NCI-H748 (cell line): ENCODE data around the gene PLA2G4C.

ENCODE experiments used
- DNase-seq: peaks from one replicate; lab custom pipeline; 2025; ENCODE audit not compliant: unreplicated experiment; lab: John Stamatoyannopoulos, UW

PLA2G4C gene

DNA sequence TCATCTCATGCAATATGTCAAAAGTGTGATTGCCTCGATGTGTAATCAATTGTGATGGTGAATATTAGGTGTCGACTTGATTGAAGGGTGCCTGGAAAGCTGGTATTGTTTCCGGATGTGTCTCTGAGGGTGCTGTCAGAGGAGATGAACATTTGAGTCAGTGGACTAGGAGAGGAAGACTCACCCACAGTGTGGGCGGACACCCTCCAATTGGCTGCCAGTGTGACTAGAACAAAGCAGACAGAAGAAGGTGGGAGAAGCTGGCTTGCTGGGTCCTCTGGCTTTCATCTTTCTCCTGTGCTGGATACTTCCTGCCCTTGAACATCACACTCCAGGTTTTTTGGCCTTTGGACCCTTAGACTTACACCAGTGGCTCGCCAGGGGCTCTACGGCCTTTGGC lies 51.3 kb downstream of the PLA2G4C start:
- DNase-seq, result no peak

DNA sequence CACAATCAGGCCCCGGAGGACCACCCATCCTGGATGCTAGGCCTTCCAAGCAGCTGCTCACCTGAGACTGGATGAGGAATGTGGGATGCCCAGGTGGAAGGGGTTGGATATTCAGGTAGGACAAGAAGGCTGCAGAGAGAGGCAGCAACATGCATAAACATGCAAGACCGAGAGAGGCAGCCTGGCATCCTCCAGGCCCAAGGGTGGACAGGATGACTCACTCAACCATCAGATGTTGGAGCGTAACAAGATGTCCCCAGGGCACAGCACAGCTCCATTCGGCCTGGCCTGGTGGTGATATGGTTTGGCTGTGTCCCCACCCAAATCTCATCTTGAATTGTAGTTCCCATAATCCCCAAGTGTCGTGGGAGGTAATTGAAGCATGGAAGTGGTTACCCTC lies 56.8 kb downstream of the PLA2G4C start:
- no peak for DNase-seq

DNA sequence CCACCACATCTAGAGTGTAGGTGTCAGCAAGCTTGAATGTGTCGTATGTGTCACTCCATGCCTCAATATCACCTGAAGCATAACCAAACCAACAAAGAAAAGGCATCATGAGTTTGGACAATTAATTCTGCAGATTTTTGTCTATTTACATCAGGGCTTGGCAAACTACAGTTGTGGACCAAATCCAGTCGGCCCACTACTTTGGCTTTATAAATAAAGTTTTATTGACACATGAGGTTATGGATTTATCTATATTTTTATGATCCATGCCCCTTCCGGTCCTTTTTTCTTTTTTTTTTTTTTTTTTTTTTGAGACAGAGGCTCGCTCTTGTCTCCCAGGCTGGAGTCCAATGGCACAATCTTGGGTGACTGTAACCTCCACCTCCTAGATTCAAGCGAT lies 57.5 kb downstream of the PLA2G4C start:
- no peak for DNase-seq

DNA sequence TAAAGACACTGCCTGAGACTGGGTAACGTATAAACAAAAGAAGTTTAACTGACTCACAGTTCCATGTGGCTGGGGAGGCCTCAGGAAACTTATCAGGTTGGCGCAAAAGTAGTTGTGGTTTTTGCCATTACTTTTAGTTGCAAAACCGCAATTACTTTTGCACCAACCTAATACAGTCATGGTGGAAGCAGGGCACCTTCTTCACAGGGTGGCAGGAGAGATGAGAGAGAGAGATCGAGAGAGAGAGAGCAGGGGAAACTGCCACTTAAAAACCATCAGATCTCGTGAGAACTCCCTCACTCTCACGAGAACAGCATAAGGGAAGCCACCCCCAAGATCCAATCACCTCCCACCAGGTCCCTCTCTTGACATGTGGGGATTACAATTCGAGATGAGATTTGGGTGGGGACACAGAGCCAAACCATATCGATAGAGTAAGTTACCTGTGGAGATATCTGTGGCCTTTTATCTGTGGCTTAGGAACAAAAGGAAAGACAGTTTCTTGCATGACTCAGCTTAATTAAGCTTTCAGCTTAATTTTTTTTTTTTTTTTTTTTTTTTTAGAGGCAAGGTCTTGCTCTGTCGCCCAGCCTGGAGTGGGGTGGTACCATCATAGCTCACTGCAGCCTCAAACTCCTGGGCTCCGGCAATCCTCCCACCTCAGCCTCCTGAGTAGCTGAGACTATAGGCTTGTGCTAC lies 59.1 kb downstream of the PLA2G4C start:
- DNase-seq, result no peak

DNA sequence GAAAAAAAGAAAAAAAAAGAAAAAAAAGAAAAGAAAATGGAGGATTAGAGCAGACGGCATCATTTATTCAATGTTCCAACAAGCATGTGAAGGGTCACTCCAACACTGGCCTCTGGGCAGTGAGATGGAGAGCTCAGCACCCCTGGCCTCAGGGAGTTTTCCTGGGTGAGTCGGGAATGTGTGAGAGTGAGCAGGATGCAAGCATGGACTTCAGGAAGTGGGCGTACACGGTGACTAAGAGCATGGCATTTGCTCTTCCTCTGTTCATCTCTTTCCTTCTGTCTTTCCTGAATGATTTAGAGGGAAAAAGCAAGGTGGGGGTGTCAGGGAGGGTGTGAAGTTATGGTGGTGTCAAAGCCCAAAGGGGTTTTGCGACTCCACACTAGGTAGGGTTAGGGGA lies 66.1 kb downstream of the PLA2G4C start:
- no peak for DNase-seq

DNA sequence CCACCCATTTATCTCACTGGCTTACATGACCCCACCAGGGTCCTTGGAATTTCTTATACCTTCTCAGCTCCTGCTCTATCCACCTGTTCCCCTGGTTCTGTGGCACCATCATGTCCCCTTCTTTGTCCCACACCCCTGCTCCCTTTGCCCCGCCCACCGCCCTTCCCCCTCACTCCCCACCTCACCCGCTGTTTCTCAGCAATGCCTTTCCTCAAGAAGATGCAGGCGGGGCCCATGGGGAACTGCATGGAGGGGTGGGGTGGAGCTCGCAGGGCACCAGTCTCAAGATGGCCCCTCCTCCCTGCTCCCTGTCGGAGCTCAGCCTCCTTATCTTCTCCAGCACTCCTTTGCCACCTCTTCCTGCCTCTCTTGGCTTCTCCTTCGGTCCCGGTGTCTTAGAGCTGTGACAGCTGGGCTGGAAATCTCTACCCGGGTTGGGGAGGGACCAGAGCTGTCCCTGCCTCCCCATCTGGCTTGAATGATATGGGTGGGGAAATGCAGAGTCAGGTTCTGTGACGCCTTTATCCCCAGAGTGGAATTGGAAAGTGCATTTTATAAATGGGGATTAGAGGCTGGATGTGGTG lies 66.8 kb downstream of the PLA2G4C start, which contains the start of gene CABP5:
Gene CABP5, minus strand, starts transcription at position 405 of the 584 bp plus-strand sequence. Its CDS starts 157 bp downstream, at position 248.
- no peak for DNase-seq

DNA sequence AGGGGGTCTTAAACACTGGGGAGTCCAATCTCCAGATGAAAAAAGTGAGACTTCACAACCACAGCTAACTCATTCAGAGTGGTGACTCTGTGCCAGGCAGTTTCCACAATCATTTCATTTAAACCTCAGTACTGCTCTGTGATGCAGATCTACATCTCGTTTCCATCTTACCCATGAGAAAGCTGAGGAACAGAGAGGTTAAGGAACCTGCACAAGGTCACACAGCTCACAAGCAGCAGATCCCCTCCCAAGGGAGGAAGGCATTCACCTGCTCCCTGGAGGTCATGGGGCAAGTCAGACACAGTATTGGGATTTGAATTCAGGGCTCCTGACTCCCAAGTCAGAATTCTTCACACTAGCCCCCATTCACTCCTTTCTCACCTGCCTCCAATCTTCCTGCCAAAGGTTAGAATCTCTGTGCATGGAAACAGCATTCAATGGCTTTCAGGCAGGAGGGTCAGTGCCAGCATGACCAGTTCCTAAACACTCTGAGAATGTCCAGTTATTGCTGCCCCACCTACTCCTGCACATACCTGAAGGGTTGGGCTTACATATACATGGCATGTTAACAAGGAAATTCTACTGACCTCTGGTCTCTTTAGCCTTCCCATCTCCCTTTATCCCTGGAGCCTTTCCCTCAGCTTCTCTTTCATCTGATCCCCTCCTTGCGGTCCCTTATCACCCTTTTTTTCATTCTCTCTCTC lies 68.6 kb downstream of the PLA2G4C start:
- DNase-seq, result no peak

DNA sequence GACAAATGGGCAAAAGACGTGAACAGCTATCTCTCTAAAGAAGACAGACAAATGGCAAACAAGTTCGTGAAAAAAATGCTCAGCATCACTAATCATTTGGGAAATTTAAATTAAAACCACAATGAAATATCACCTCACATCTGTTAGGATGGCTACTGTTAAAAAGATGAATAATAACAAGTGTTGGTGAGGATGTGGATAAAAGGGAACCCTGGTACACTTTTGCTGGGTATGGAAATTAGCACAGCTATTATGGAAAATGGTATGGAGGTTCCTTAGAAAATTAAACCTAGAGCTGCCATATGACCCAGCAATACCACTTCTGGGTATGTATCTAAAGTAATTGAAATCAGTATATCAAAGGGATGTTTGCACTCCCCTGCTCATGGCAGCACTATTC lies 73.9 kb downstream of the PLA2G4C start:
- no peak for DNase-seq

DNA sequence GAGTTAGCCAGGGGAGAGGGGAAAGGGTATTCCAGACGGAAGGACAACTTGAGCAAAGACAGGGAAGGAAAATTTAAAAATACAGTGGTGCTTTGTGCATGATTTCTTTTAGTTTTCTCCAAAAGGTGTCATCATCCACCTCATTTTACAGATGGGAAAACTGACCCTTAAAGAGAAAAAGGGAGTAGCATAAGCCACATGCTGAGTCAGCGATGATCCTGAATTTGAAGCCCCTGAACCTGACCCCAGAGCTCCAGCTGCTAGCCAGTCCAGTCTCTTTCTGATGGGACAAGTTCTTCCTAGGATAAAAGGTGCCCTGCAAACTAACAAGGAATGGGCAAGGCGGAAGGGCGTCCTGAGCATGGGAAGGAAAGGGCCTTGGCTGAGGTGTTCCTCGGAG lies 77.0 kb downstream of the PLA2G4C start:
- no peak for DNase-seq

DNA sequence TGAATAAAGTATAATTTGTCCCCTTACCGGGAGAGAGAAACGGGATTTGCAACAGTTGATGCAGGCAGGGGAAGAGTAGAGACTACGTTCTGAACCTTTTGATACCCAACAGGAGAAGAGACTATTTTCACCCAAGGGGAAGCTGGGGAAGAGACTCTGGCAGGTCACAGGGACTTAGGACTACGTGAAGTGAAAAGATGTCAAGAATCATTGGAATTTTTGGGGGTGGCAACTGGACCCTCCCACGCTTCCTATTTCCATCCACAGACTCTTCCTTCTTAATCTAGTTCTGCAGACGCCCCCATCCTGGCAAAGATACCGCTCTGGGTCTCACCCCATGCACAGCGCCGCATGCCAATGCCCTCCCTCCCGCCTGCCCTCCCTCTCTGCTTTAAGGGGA lies 80.5 kb downstream of the PLA2G4C start:
- no peak for DNase-seq

DNA sequence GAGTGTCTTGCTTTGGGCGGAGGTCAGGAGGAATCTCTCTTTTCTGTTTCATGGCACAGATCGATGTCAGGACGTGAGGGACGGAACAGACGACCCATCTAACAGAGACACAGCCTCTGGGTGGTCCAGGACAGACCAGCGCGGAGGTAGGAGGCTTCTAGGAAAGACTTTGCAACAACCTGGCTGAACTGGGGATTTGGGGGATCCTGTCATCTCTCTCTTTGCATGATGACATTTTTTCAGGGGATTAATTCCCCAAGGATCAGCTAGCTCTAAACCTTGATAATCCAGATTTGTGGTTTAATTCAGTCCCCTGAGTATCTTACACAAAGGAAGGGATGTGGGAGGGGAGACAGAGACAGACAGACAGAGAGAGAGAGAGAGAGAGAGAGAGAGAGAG lies 81.2 kb downstream of the PLA2G4C start:
- no peak for DNase-seq

DNA sequence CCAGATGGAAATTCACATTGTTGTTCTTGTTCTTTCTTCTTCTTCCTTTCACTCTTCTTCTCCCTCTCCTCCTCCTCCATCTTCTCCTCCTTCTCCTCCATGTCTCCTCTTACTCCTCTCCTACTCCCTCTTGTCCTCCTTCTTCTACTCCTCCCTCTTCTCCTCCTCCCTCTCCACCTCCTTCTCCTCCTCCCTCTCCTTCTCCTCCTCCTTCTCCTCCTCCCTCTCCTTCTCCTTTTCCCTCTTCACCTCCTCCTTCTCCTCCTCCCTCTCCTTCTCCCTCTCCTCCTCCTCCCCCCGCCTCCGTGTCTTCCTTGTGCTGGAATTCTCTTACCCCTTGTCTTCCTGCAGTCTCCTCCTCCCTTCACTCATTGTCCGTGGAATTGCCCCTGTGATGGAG lies 85.1 kb downstream of the PLA2G4C start:
- DNase-seq, result no peak

DNA sequence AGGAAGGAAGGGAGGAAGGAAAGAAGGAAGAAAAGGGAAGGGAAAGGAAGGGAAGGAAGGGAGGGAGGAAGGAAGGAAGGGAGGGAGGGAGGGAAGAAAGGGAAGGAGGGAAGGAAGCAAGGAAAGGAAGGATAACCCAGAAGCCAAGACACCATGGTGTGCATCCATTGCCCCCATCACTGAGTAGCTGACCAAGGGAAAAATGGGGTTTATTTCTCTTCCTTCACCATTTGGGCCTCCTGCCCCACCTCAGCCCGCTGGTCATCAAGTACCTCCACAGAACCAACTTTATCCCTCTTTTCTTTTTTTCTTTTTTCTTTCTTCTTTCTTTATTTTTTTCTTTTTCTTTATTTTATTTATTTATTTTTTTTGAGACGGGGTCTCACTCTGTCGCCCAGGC lies 87.1 kb downstream of the PLA2G4C start:
- DNase-seq, result no peak

DNA sequence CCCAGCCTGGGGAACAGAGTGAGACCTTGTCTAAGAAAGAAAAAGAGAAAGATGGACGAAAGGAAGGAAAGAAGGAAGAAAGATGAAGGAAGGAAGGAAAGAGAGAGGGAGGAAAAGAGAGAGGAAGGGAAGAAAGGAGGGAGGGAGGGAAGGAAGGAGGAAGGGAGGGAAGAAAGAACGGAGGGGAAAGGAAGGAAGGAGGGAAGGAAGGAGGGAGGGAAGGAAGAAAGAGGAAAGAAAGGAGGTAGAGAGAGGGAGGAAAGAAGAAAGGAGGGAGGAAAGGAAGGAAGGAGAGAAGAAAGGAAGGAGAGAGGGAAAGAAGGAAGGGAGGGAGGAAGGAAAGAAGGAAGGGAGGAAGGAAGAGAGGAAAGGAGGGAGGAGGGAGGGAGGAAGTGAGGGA lies 87.6 kb downstream of the PLA2G4C start:
- DNase-seq, result no peak

DNA sequence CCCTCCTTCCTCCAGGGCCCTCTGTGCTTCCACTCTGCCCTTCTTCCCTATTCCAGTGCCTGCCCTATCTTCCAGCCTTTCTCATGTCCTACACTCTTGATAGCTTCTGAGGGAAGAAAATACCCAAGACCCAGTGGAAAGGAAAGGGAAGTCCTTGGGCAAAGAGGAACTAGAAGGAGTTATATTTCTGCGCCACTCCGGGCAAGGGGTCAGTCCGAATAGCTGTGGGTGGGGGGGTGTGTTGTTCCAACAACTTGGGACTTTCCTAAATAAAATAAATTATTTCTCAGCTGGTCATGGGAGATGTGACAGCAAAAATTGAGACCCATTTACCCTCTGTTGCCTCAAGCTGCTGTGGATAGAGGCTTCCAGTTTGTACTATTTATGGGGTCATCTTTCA lies 89.9 kb downstream of the PLA2G4C start:
- no peak for DNase-seq

DNA sequence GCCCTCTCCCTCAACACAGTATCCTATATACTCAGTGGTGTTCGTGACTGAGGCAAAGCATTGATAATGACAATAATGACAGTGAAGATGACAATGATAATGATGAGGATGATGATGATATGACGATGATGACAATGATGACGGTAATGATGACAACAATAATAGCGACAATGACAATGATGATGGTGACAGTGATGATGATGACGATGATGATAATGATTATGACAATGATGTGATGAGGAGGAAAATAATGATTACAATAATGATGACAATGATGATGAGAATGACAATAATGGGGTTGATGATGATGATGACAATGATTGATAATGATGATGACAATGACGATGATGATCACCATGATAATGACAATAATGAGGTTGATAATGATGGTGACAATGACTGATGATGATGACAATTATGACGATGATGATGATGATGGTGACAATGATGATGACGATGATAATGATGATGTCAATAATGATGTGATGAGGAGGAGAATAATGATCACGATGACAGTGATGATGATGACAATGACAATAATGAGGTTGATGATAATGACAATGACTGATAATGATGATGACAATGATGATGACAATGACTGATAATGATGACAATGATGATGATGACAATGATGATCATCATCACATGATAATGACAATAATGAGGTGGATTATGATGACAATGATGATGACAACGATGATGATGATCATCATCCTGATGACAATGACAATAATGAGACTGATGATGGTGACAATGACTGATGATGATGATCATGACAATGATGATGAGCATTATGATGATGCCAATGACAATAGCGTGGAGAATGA lies 99.5 kb downstream of the PLA2G4C start:
- DNase-seq, result no peak

DNA sequence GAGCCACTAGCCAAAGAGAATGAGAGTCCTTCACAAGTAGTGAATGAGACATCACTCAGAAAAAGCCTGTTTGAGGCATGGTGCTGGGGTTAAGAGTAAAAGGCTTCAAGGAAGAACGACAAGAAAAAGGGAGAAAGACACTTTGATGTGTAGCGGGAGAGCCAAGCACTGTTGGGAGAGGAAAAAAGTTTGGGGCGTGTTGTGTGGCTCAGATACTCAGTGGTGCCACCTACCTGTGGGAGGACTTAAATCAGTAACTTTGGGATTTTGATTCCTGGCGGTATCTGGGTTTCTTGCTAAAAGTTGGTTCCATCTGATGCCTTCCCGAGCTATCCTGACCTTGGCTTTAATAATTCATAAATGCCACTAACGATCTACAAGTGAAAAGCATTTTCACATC lies 103.9 kb downstream of the PLA2G4C start:
- peak; percentile 12 for DNase-seq

DNA sequence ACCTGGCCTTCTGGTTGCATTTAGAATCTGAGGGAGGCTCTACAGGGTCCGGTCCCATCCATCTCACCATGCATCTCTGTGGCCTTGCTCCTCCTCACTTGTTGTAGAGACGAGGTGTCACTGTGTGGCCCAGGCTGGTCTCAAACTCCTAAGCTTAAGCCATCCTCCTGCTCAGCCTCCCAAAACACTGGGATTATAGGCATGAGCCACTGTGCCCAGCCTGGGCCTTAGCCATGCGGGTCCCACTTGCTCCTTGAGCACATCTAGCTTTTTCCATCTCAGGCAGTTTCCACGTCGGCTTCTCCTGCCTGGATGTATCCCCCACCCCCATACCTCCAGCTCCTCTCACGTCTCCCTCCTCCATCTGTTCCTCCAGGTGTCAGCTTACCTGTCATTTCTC lies 106.4 kb downstream of the PLA2G4C start:
- no peak for DNase-seq

DNA sequence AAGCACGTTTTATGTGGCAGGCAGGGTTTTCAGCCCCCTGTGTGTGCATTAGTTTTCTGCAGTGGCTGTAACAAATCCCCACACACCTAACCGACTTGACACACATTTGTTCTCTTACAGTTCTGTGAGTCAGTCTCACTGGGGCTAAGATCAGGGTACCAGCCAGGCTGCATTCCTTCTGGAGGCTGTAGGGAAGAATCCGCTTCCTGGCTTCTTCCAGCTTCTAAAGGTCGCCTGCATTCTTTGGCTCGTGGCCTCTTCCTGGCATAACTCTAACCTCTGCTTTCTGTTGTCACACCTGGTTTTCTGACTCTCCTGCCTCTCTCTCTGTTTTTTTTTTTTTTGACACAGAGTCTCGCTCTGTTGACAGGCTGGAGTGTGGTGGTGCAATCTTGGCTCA lies 109.8 kb downstream of the PLA2G4C start:
- no peak for DNase-seq

DNA sequence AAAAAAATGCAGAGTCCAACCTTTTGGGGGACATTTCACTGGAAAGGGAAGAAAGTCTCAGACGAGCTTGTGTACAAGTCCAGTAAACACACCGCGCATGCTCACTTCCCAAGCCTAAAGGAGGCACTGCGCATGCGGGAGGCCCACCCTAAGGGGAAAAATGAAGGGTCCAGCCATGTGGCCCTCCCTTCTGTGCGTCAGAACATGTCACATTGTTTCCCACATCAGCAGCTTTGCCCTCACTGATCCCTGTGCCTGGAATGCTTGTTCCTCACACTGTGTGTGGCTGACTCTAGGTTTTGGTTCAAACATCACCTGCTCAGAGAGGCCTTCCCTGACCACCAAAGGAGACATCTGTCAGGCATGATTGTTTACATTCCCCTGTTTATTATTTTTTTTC lies 111.8 kb downstream of the PLA2G4C start:
- DNase-seq, result no peak
